Vagina (tissue), 2 donors: ENCODE data around the gene MSANTD4.

Experiments used
- CTCF ChIP-seq, 3 experiments: fragments of 450-650 bp in 2 of 3; fragments of 200-600 bp in 1 of 3; sonication (generic) in 1 of 3; IDR thresholded peaks; one replicate each; pipeline ENCODE4 v1.5.1; 2017 to 2019; ENCODE audit warnings: antibody characterized with exemption in 3 of 3, mild to moderate bottlenecking in 2 of 3, moderate library complexity in 2 of 3
- POLR2A ChIP-seq, 2 donors: fragments of 450-650 bp; IDR thresholded peaks; one replicate each; pipeline ENCODE4 v1.6.1; 2017; ENCODE audit warnings: antibody characterized with exemption in 2 of 2, mild to moderate bottlenecking in 2 of 2, moderate library complexity in 2 of 2

DNA sequence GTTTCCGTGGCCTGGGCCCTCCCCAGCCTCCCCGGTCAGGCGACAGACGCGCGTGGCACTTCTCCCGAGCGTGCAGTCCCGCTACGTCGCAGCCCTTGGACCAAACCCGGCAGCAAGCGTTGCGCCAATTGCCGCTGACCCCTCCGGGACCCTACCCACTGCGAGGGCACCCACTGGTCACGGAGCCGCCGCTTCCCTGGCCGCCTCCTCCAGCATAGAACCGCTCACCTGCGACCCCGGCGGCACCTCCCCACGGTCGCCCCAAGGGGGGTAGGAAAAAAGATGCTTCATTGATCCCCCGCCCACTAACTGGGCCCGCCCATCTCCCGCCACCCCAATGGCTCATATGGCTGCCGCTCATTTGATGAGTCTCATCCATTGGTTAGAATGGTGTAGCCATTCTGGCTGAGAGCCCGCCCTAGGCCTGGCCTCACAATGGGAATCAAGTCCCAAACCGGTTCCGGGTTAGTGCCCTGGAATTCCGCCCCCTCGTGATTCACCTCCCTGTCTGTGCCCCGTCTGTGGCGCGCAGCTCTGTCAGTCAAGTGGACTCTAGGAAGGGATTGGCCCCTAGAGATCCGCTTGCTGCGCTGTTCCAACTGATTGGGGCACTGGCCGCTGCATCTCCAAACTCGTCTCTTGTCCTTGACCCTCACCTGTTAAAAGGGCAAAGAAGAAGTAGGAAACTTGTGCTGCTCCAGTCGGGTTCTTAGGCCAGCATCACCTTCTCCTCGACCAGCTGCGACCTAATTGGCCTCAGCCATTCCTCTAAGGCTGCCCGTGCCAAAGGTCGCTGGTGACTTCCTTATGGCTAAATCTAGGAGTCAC, at the start of gene MSANTD4:
- TF ChIP-seq CTCF (IDR thresholded peaks at IDR 0.05) (peak in 1 of 3 experiments; percentile 11), POLR2A (IDR thresholded peaks at IDR 0.05) (peak in 1 of 2 donors; percentile 39)
